GM18951 (cell line): Measurements from ENCODE around the gene DLG1.

Experiments
- POLR2A ChIP-seq: IDR thresholded peaks from 4 replicates; pipeline ENCODE4 v1.6.1; 2011; ENCODE audit warnings: mild to moderate bottlenecking; ENCODE audit not compliant: insufficient read length, insufficient read depth; ENCODE audit errors: extremely low read depth
- in situ Hi-C: fragments of 300-500 bp; cut with MboI; formaldehyde crosslinking; loops from one replicate; pipeline ENCODE4 v1.12.0; 2022; ENCODE audit warnings: low sequenced_read_pairs, mixed read lengths, inconsistent platforms; ENCODE audit not compliant: unreplicated experiment

Gene DLG1

GRCh38 chr3:197175503-197175902 lies 122.9 kb downstream of the DLG1 start:
- in situ Hi-C loops: loop anchor here (25.0 kb wide), 1 partner anchor 188 kb away; no protein-coding TSS in a partner anchor

GRCh38 chr3:197174927-197175326 lies 123.5 kb downstream of the DLG1 start:
- in situ Hi-C loops: loop anchor here (25.0 kb wide), 1 partner anchor 188 kb away; no protein-coding TSS in a partner anchor
- TF ChIP-seq POLR2A: no peak

More at GRCh38 chr3:197175503-197175902, 122.9 kb downstream of the DLG1 start:
- no peak for TF ChIP-seq POLR2A

GRCh38 chr3:197173620-197174019 lies 124.8 kb downstream of the DLG1 start:
- in situ Hi-C loops: no loop called here
- TF ChIP-seq POLR2A: no peak

- no peak for TF ChIP-seq POLR2A
- in situ Hi-C loops: no loop called here
Observed at GRCh38 chr3:197171481-197172067, 126.8 kb downstream of the DLG1 start.

- in situ Hi-C loops: no loop called here
- no peak for TF ChIP-seq POLR2A
Observed at GRCh38 chr3:197169028-197169427, 129.4 kb downstream of the DLG1 start.

GRCh38 chr3:197168606-197169005 lies 129.8 kb downstream of the DLG1 start:
- in situ Hi-C loops: no loop called here
- TF ChIP-seq POLR2A: no peak

GRCh38 chr3:197168063-197168462 lies 130.3 kb downstream of the DLG1 start:
- no peak for TF ChIP-seq POLR2A
- in situ Hi-C loops: no loop called here

- TF ChIP-seq POLR2A: no peak
- in situ Hi-C loops: no loop called here
Observed at GRCh38 chr3:197167549-197167948, 130.9 kb downstream of the DLG1 start.

- TF ChIP-seq POLR2A: no peak
- in situ Hi-C loops: no loop called here
Observed at GRCh38 chr3:197165890-197166289, 132.5 kb downstream of the DLG1 start.

- in situ Hi-C loops: no loop called here
- no peak for TF ChIP-seq POLR2A
Observed at GRCh38 chr3:197155046-197155445, 143.4 kb downstream of the DLG1 start.

- in situ Hi-C loops: no loop called here
- no peak for TF ChIP-seq POLR2A
Observed at GRCh38 chr3:197151580-197151979, 146.8 kb downstream of the DLG1 start.

GRCh38 chr3:197149528-197149927 lies 148.9 kb downstream of the DLG1 start:
- in situ Hi-C loops: no loop called here
- TF ChIP-seq POLR2A: no peak

GRCh38 chr3:197144188-197144587 lies 154.2 kb downstream of the DLG1 start:
- in situ Hi-C loops: no loop called here
- no peak for TF ChIP-seq POLR2A

GRCh38 chr3:197139586-197139985 lies 158.8 kb downstream of the DLG1 start:
- no peak for TF ChIP-seq POLR2A
- in situ Hi-C loops: no loop called here

- in situ Hi-C loops: no loop called here
- no peak for TF ChIP-seq POLR2A
Observed at GRCh38 chr3:197137751-197138150, 160.7 kb downstream of the DLG1 start.
